Kidney capillary endothelial cell (primary cell): ENCODE measurements around the gene PHACTR1.
"Not testable (repeated sequence)": the region's sequence is repeated elsewhere in the genome, so short reads cannot be mapped to it uniquely, and the experiment has no call there.

ENCODE experiments used
- DNase-seq: peaks from one replicate; pipeline ENCODE4 v3.0.0-alpha.2; 2018; ENCODE audit warnings: low spot score

PHACTR1 gene

DNA sequence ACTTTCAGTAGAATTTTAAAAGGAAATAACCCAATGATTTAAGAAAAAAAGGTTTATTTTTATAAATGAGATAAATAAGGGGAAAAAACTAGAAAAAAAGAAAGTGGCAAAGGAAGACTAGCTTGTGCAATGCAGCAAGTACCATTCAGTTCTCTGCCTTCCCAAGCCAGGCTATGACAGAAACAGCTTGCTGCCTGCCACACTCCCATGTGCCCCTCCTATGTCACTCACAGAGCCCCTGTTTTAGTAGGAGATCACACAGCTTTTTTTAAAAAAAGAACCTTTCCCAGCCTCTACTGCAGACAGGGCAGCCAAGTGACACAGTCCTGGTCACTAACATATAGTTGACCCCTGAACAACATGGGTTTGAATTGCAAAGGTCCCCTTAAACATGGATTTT lies 598.2 kb downstream of the PHACTR1 start:
- no peak for DNase-seq

DNA sequence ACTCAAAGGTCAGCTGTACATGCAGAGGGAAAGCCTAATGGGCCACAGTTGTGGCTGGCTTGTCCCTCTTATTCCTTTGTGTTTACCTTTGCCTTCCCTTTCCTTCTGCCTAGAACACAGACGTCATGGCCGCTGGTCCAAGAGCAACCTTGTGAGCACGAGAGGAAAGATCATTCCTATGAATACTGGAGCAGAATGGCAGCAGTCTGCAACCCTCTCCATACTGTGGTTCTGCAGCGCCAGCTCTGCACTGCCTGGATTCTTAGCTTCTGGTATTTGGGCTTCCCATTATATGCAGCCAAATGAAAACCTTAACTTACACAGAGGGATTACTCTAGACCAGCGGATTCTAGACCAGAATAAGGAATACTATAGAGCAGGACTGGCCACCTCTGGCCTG lies 599.3 kb downstream of the PHACTR1 start:
- no peak for DNase-seq

DNA sequence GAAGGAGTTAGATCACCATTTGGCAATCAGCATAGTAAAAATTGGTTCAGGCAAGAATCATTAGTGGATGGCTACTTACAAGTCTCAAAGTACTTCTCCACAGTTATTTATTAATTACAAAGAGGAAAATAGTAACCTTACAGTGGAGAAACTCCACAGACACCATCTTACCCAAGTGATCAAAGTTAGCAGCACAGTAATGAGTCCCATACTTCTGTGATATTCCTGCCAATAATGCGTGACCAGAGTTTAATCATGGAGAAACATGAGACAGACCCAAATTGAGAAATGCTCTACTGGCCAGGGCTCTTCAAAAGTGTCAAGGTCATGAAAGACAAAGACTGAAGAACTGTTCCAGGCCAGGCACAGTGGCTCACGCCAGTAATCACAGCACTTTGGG lies 602.3 kb downstream of the PHACTR1 start:
- DNase-seq = no peak

DNA sequence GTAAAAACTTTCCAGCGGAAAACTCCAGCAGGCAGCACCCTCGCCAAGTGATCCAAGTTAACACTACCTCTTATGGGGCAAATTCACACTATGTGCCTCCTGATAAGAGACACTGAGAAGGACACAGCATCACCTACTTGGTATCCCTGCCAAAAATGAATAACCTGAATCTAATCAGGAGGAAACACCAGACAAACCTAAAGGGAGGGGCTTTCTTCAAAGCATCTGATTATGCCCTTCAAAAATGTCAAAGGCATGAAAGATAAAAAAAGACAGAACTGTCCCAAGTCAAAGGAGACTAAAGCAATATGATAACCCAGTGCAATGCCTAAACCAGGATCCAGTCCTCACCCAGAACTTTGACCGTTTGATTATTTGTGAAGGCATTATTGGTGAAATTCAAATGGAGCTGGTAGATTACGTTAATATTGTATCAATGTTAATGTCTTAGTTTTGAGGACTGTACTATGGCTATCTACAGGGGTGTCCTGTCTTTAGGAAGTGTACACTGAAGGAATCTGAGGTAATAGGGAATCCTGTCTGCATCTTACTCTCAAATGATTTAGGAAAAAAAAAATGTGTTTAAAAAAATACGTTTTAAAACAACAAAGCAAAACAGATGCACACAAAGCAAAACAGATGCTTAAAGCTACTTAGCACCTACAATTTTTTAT lies 603.5 kb downstream of the PHACTR1 start:
- no peak for DNase-seq

DNA sequence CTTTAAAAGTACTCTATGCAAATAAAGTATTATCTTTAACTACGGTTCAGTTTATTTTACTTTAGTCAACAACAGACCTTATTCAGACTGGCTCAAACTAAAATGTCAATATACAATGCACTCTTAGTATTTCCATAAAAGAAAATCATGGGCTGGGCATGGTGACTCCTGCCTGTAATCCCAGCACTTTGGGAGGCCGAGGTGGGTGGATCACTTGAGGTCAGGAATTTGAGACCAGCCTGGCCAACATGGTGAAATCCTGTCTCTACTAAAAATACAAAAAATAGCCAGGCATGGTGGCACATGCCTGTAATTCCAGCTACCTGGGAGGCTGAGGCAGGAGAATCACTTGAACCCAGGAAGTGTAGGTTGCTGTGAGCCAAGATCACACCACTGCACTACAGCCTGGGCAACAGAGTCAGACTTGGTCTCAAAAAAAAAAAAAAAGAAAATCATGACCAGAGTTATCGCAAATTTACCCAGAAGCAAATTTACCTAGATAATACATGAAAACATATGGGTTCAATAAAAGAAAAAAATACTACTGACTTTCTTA lies 609.5 kb downstream of the PHACTR1 start:
- not testable (repeated sequence) for DNase-seq

DNA sequence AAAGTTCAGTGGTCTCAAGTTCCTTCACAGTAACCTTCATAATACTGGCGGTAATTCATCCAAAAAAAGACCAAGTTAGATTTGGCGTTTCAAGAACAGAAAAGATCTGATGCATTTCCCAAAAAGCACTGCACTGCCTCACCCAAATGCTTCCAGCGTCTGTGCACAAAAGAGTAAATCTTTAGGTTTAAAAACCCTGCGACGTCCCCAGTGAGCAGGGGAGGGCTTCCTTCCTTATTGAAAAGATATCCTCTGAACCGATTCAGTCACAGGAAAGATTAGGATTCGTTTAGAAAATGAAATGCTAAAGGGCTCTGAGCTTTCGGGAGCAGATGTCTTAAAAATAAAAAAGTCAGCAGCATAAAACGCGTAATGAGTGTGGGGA lies 611.1 kb downstream of the PHACTR1 start:
- DNase-seq = no peak

DNA sequence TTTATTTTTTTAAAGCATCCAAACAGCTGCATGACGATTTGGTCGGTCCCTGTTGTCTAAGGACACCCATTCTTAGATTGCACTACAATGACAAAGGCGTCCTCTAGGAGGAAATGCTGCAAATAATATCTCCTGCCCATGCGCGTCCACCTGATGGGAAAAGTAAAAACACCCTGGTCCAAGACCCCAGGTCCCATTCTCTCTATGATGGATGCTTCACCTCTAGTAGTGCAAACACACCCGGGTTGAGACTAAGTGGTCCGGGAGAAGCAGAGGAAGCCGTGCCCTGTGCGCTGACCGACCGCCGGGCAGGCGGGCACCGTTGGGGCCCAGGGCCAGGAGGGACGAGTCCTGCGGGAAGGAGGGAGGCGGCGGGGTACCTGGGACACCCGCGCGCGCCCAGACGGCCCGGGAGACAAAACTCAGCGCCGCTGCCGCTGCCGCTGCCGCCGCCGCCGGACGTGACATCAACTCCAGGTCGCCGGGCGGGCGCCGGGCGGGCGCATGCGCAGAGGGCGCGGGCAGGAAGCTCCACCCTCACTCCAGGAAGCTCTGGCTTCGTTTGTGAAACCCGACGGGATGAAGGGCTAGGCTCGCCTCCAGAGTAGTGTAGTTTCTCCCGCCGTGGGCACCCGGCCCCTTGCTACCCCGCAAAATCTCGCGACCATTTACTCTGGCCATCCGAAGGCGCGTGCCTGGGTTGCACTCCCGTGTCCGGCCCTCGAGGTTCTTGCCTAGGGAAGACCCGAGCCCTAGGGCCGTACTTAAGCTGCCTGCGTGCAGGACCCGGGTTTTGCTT lies 611.7 kb downstream of the PHACTR1 start, which contains the start of gene TBC1D7:
Gene TBC1D7 (minus strand): TSS at position 462 of the 799 bp plus-strand sequence. CDS start 1,639 bp downstream, outside the sequence.
- peak; percentile 94 for DNase-seq

DNA sequence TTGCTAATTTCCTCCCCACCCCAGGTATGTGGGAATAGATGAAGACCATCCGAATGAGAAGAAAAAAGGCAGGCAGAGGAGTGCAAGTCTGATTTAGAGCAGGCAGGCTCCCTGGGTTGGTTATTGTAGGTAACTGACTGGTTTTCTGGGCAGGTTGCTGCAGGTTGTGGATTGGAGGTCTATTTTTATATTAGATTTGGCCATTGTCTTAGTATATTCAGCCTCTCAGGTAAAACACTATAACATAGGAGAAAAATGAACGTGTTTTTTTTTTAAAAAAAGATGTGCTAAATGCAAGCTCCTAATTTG lies 612.3 kb downstream of the PHACTR1 start:
- no peak for DNase-seq

DNA sequence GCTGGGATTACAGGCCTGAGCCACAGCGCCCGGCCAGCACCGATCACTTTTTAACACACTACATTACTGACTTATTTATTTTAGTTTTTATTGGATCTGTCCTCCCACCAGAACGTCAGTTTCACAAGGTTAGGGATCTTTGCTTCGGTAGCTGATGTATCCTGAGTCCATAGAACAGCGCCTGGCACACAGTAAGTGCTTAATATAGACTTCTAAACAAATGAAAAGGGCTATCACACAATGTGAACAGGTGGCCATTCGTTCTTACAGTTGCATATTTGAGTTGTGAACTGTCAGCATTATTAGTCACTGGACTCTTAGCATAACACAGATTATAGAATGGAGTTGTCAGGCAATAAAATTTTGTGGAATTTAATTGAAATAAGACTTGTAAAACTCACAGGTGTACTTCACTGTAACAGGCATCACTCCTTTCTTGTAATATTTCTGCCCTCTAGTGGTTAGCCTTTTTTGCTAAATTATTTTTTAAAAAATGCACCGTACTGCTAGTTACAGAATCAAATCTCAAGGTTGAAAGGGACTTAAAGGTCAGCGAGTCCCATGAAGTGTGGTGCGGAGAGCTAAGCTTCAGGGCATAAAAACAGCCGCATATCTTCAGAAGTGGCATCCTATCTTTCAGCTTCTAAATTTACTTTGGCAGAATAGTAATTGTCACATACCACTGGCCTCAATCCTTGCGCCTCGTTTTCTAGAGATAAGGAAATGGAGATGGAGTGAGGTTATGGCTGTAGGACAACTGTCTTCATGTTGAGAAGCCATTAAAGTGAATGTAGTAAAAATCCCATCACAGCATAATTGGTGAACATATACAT lies 615.2 kb downstream of the PHACTR1 start:
- peak; percentile 44 for DNase-seq

DNA sequence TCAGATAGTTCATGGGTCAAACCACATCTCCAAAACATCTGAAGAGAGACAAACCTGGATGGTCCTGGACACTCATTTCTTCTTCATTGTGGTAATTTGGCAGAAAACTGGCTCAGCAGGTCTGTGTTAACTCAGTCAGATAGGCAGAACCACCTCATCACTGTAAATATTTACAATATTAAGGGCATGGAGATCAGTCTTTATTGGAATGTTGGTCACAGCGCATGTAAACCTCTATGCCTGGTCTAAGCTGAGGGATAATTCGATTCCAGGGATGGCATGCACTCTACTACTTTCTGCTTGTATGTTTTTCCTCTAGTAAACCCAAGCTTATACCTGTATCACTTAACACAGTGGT lies 615.8 kb downstream of the PHACTR1 start:
- no peak for DNase-seq

DNA sequence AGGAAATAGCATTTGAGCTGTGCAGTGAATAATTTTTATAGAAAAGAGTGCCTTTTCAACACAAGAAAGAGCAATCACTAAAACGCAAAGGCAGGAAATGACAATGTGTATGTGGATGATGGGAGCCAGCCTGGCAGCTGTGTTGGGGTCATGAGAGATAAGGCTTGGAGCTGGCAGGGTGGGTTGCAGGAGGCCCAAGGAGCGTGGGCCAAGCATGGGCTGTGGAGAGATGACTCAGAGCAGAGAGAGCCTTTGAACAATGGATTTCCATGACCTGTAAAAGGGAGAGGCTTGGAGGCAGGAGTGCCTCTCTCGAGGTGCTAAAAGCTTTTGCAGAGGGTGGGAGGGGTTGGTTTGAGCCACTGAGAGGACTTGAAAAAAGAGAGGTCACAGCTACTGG lies 618.4 kb downstream of the PHACTR1 start:
- DNase-seq = peak; percentile 66

DNA sequence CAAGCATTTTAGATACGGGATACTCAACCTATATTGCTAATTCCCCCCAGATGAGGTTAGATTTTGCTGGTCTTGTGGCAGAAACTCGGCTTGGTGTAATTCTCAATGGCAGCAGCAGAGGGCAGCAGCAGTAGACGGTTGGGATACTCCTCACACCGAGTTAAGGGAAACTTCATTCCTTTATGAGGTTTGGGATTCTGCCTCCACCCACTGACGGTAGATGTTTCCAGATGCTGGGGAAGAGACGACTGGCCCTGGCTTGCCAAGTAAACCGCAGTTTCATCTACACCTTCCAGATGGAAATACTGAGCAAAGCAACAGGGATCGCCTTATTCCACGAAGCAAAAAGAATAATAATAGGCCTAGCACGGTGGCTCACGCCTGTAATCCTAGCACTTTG lies 620.0 kb downstream of the PHACTR1 start:
- DNase-seq = peak; percentile 70

DNA sequence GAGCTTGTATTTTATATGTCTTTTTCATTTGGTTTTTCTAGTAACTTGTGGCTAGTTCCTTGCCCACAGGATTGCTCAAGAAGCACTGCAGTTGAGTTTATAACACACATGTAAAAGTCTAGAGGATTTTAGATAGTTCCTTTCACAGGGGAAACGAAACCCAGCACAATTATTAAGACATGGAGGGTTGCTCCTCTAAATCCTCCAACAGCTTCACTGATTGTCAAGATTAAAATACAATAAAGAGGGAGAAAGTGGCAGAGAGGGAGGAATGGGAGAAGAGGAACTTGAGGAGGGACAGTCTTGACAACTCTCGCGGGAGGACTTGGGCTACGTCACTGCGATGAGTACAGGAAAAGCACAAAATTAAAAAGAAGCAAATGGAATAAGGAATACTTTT lies 621.5 kb downstream of the PHACTR1 start:
- DNase-seq = no peak
